A549 treated with Hydrocortisone at 1 μM for 4 hours (cell line): Measurements from ENCODE around the gene APOBEC3H. TPM values are rescaled to one million over a fixed set of nuclear protein-coding genes. Genes with fewer than 3 reads are reported as not detected.

Experiments used
- total RNA-seq: library from RNA; stranded (reverse); fragments of 200-300 nt; extraction: Qiagen RNA extraction; gene quantifications from 5 replicates; pipeline ENCODE4 v1.2.3, GENCODE V29; 2022

The APOBEC3H gene
- 0.21 to 0.53 TPM (median 0.25 TPM) in 5 replicates for total RNA-seq

GRCh38 chr22:39097098-39098020, at the start of gene APOBEC3H:
APOBEC3H (plus strand) TSS chr22:39097244; CDS start chr22:39100279, 3,035 bp downstream.

GRCh38 chr22:39077026-39077840, 19.8 kb upstream of the APOBEC3H start, which contains the start of gene APOBEC3G:
APOBEC3G (plus strand) TSS chr22:39077275; CDS start chr22:39077362, 87 bp downstream.

DNA sequence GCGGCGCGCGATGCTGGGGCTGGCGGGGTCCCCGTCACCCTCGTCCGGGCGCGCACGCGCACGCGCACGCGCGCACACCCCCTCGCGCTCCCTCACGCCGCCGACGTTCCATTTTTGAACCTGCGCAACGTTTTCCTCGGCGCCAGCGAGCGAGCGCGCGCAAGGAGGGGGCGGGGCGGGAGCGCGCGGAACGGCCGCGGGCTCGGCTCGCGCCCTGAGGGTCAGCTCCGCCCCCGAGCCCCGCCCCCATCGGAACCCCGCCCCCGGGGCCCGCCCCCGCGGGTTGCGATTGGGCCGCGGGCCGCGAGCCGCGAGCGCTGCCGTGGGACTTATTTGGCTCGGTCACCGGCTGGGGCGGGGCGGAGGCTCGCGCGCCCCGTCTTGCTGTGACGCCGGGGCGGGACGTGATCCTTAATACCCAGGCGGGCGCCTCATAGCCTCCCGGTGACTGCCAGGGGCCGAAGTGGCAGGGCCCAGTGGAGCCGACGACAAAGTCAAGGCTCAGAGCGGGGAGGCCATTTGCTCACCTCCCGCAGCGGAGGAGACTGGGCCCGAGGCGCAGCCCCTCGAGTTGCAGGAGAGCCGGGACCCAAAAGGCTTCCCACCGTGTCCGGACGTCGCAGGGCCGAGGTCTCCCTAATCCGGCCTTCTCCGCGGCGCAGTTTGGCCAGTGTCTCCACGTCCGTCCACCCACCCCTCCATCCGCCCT, 55.6 kb downstream of the APOBEC3H start, which contains the start of gene CBX7:
Gene CBX7 (minus strand): TSS at position 170 of the 709 bp plus-strand sequence. CDS start 236 bp downstream, outside the sequence.

Other genes with a start within 250 kb of the APOBEC3H start
- 25.8 to 31.4 TPM (median 27.8 TPM) in 5 replicates for gene CBX6, start 225.0 kb upstream of the APOBEC3H start, total RNA-seq
- not detected in 5 replicates for gene APOBEC3A, start 139.6 kb upstream of the APOBEC3H start, total RNA-seq
- gene APOBEC3B, start 114.9 kb upstream of the APOBEC3H start, total RNA-seq = 25.2 to 30.3 TPM (median 28.0 TPM) in 5 replicates
- gene APOBEC3C, start 83.0 kb upstream of the APOBEC3H start, total RNA-seq = 25.6 to 27.4 TPM (median 26.1 TPM) in 5 replicates
- 0.13 to 0.34 TPM (median 0.14 TPM) in 5 replicates for gene APOBEC3D, start 76.1 kb upstream of the APOBEC3H start, total RNA-seq
- gene APOBEC3F, start 56.4 kb upstream of the APOBEC3H start, total RNA-seq = 1.8 to 2.6 TPM (median 1.9 TPM) in 5 replicates
- gene APOBEC3G, start 20.0 kb upstream of the APOBEC3H start, total RNA-seq = 0.13 TPM in 1 of 5 replicates, not detected in the others
- 1.00 to 1.4 TPM (median 1.1 TPM) in 5 replicates for gene CBX7, start 55.4 kb downstream of the APOBEC3H start, total RNA-seq
- 3.2 to 4.5 TPM (median 3.4 TPM) in 5 replicates for gene PDGFB, start 147.7 kb downstream of the APOBEC3H start, total RNA-seq
- gene RPL3, start 222.4 kb downstream of the APOBEC3H start, total RNA-seq = 1,752 to 2,087 TPM (median 1,764 TPM) in 5 replicates